Measurements from ENCODE around the gene ACBD7. TPM values are rescaled to one million over a fixed set of nuclear protein-coding genes. Genes with fewer than 3 reads are reported as not detected.

ACBD7 gene
- total and polyA plus RNA-seq, 4 experiments from 2014 or later, result not detected

DNA sequence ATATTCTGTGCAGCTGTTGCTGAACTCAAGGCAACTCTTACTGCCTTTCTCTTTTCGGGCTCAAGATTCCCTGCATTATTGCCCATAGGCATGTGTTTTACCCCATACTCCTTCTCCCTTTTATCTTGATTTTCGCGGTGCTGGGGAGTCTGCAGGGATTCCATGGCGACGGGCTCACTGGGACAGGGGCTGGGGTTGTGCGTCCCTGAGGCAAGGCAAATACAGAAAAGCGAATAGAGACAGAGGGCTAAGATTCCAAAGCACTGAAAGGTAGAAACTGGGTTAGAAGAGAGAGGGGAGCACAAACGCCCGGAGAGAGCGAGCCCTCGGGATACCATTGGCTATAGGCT, 8.1 kb upstream of the ACBD7 start:
- Mint-ChIP-seq H3K27me3 (no peaks in the 10 kb centered on the region), H3K4me3 (peak overlapping the region; percentile 88 to 99 (median 94)), H3K27ac (peak overlapping the region; percentile 91 to 98 (median 95)), H3K36me3 (peaks cover under 1 to 23% of the 10 kb centered on the region in 2 donors), H3K9me3 (peaks cover 0 to 2% (median 0%) of the 10 kb centered on the region in 8 donors), H3K4me1 (peaks cover 16 to 44% (median 31%) of the 10 kb centered on the region in 4 donors)
- peak overlapping the region; percentile 86 to 97 for H3K4me3 ChIP-seq (ENCODE audit: low read length in 2 of 2)
- ChIA-PET POLR2A (ENCODE audit: partially characterized antibody) (no interaction called here), CTCF (ENCODE audit: partially characterized antibody) (interaction anchor here (1.1 to 1.7 kb wide), 2 partner anchors 9 to 113 kb away, joined by 3 to 6 read pairs; no protein-coding TSS in a partner anchor)
- H3K9me3 ChIP-seq (ENCODE audit: control insufficient read depth in 1 of 2, low read length in 2 of 2), result no peaks in the 10 kb centered on the region
- no peaks in the 10 kb centered on the region for H3K27me3 ChIP-seq (ENCODE audit: insufficient read depth, low read length)
- peaks cover 4% of the 10 kb centered on the region for H3K36me3 ChIP-seq (ENCODE audit: insufficient read depth, low read length)
- no peak for DNase-seq
- H3K4me1 ChIP-seq (ENCODE audit: insufficient read depth, low read length), result peaks cover 38% of the 10 kb centered on the region
- peak overlapping the region; percentile 95 for H3K27ac ChIP-seq (ENCODE audit: low read depth, low read length)
- intact Hi-C loops (cut with micrococcal nuclease), result loop anchor here (1.0 to 5.0 kb wide), 7 partner anchors 8 to 1721 kb away; partner anchors contain the start of genes ACBD7, CDNF, DCLRE1C and HSPA14

DNA sequence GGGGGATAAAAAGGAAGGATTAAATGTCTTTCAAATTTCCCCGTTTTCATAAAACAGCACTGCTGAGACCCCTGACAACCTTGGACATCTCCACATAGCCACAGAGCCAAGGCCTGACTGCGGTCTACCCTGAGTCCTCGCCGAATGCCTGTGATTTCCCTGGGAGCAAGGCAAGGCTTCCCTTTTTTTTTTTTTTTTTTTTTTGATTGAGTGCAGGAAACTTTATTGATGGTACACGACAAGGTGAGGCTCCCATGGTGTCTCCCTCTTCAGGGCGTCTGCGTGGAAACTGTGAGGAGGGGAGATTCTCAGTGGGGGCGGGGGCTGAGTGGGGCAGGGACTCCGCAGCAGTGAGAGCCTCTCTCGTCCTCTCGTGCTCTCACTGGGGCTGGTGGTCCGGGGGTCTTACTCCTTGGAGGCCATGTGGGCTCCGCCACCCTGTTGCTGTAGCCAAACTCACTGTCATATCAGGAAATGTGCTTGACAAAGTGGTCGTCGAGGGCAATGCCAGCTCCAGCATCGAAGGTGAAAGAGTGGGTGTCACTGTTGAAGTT, 4.4 kb upstream of the ACBD7 start:
- no peaks in the 10 kb centered on the region for H3K27me3 Mint-ChIP-seq
- CTCF ChIA-PET (ENCODE audit: partially characterized antibody), result no interaction called here
- Histone ChIP-seq H3K9me3 (ENCODE audit: control insufficient read depth in 1 of 2, low read length in 2 of 2) (no peaks in the 10 kb centered on the region), H3K27me3 (ENCODE audit: insufficient read depth, low read length) (no peaks in the 10 kb centered on the region), H3K27ac (ENCODE audit: low read depth, low read length) (no peak overlapping the region), H3K4me3 (ENCODE audit: low read length in 2 of 2) (no peak overlapping the region), H3K36me3 (ENCODE audit: insufficient read depth, low read length) (no peaks in the 10 kb centered on the region), H3K4me1 (ENCODE audit: insufficient read depth, low read length) (peaks cover 11% of the 10 kb centered on the region)
- peaks cover 0 to 10% of the 10 kb centered on the region in 2 donors for H3K36me3 Mint-ChIP-seq
- no peak for DNase-seq
- no peak overlapping the region for H3K4me3 Mint-ChIP-seq
- POLR2A ChIA-PET (ENCODE audit: partially characterized antibody), result no interaction called here
- H3K4me1 Mint-ChIP-seq, result peaks cover 5 to 21% (median 12%) of the 10 kb centered on the region in 4 donors
- H3K27ac Mint-ChIP-seq, result no peak overlapping the region
- intact Hi-C loops (cut with micrococcal nuclease), result no loop called here
- H3K9me3 Mint-ChIP-seq, result no peaks in the 10 kb centered on the region

DNA sequence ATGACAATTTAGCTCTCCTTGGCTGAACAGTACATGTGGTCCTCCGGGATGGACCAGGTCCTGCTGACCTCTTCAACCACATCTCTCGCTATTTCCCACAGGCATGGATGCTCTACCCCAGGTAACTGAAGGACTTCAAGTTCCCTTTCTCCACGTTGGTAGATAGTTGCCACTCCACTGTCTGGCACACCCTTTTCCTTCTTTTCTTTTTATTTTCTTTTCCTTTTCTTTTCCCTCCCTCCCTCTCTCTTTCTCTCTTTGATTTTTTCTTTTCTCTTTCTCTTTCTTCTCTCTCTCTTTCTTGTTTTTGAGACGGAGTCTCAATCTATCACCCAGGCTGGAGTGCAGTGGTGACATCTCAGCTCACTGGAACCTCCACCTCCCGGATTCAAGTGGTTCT, 2.8 kb upstream of the ACBD7 start:
- POLR2A ChIA-PET (ENCODE audit: partially characterized antibody), result interaction anchor here (0.6 kb wide), 1 partner anchor 531 kb away, joined by 4 read pairs; no protein-coding TSS in a partner anchor
- no peaks in the 10 kb centered on the region for H3K36me3 ChIP-seq (ENCODE audit: insufficient read depth, low read length)
- Mint-ChIP-seq H3K4me1 (peaks cover under 1 to 6% (median 4%) of the 10 kb centered on the region in 4 donors), H3K27me3 (no peaks in the 10 kb centered on the region), H3K36me3 (no peaks in the 10 kb centered on the region), H3K9me3 (no peaks in the 10 kb centered on the region), H3K4me3 (no peak overlapping the region), H3K27ac (no peak overlapping the region)
- CTCF ChIA-PET (ENCODE audit: partially characterized antibody), result no interaction called here
- no peak for DNase-seq
- H3K27me3 ChIP-seq (ENCODE audit: insufficient read depth, low read length), result no peaks in the 10 kb centered on the region
- peaks cover 6% of the 10 kb centered on the region for H3K4me1 ChIP-seq (ENCODE audit: insufficient read depth, low read length)
- intact Hi-C loops (cut with micrococcal nuclease), result no loop called here
- no peak overlapping the region for H3K4me3 ChIP-seq (ENCODE audit: low read length in 2 of 2)
- H3K27ac ChIP-seq (ENCODE audit: low read depth, low read length), result no peak overlapping the region
- H3K9me3 ChIP-seq (ENCODE audit: control insufficient read depth in 1 of 2, low read length in 2 of 2), result no peaks in the 10 kb centered on the region

DNA sequence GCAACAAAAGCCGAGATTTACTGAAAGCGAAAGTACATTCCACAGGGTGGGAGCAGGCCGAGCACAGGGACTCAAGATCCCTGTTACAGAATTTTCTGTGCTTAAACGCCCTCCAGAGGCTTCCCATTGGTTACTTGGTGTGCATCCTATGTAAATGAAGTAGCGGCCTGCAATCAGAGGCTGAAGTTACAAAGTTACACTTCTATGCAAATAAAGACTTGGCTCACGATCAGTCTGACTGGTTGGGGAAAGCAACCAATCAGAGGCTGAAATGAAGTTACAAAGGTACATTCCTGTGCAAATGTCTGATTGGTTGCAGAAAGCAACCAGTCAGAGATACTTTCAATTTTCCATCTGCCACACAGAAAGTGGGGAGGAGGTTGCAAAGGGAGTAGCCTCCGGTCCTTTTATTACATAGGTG, 4.1 kb downstream of the ACBD7 start:
- Mint-ChIP-seq H3K27me3 (no peaks in the 10 kb centered on the region), H3K36me3 (no peaks in the 10 kb centered on the region), H3K27ac (peak overlapping the region in 5 of 7 donors; percentile 27 to 76 (median 46)), H3K4me3 (peak overlapping the region; percentile 27 to 77 (median 68)), H3K4me1 (peaks cover 2 to 18% (median 7%) of the 10 kb centered on the region in 4 donors), H3K9me3 (no peaks in the 10 kb centered on the region)
- Histone ChIP-seq H3K36me3 (ENCODE audit: insufficient read depth, low read length) (no peaks in the 10 kb centered on the region), H3K27ac (ENCODE audit: low read depth, low read length) (no peak overlapping the region), H3K27me3 (ENCODE audit: insufficient read depth, low read length) (no peaks in the 10 kb centered on the region), H3K4me1 (ENCODE audit: insufficient read depth, low read length) (peaks cover 4% of the 10 kb centered on the region), H3K4me3 (ENCODE audit: low read length in 2 of 2) (peak overlapping the region in 1 of 2 donors; percentile 25), H3K9me3 (ENCODE audit: control insufficient read depth in 1 of 2, low read length in 2 of 2) (no peaks in the 10 kb centered on the region)
- POLR2A ChIA-PET (ENCODE audit: partially characterized antibody), result no interaction called here
- peak; percentile 40 to 67 (median 49) for DNase-seq
- intact Hi-C loops (cut with micrococcal nuclease), result no loop called here
- CTCF ChIA-PET (ENCODE audit: partially characterized antibody), result interaction anchor here (1.0 kb wide), 1 partner anchor 17 kb away, joined by 3 read pairs; no protein-coding TSS in a partner anchor

DNA sequence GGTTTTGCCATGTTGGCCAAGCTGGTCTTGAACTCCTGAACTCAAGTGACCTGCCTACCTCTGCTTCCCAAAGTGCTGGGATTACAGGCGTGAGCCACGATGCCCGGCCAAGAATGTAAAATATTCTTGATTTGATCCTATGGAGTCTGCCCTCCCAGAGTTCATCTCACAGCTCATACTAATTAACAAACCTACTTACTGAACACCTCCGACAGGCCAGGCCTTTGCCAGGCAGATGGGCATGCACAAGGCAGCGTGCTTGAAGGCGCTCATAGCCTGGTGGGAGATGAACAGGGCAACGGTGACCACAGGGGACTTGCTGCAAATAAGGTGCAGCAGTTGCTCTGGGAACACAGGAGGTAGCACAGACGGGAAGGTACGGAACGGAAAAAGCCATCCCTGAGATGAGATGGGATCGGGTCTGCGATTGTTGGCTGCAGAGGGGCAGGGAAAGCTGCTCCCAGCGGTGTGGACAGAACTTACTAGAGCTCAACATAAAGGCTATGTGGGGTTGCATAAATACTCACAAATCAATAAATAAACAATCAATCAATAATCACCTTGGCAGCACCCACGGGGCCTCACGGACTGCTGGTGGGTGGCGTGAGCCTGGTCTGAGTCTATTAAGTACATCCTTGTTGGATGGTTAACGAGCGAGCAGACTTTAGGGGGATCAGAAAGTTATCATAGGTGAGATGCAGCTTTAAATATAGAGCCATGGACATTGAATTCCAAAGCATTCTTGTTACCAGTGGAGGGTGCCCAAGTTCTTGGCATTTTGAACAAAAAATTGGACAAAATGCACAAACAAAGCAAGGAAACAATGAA, 4.7 kb downstream of the ACBD7 start:
- Histone ChIP-seq H3K9me3 (ENCODE audit: control insufficient read depth in 1 of 2, low read length in 2 of 2) (no peaks in the 10 kb centered on the region), H3K4me3 (ENCODE audit: low read length in 2 of 2) (peak overlapping the region in 1 of 2 donors; percentile 25), H3K27ac (ENCODE audit: low read depth, low read length) (no peak overlapping the region), H3K36me3 (ENCODE audit: insufficient read depth, low read length) (no peaks in the 10 kb centered on the region), H3K4me1 (ENCODE audit: insufficient read depth, low read length) (peaks cover 4% of the 10 kb centered on the region), H3K27me3 (ENCODE audit: insufficient read depth, low read length) (no peaks in the 10 kb centered on the region)
- peak overlapping the region in 5 of 7 donors; percentile 34 to 80 (median 57) for H3K27ac Mint-ChIP-seq
- H3K27me3 Mint-ChIP-seq, result no peaks in the 10 kb centered on the region
- CTCF ChIA-PET (ENCODE audit: partially characterized antibody), result interaction anchor here (1.0 to 1.2 kb wide), 2 partner anchors 18 to 22 kb away, joined by 3 to 5 read pairs; no protein-coding TSS in a partner anchor
- POLR2A ChIA-PET (ENCODE audit: partially characterized antibody), result no interaction called here
- no peaks in the 10 kb centered on the region for H3K9me3 Mint-ChIP-seq
- no peaks in the 10 kb centered on the region for H3K36me3 Mint-ChIP-seq
- no peak for DNase-seq
- intact Hi-C loops (cut with micrococcal nuclease), result no loop called here
- peak overlapping the region; percentile 27 to 77 (median 68) for H3K4me3 Mint-ChIP-seq
- H3K4me1 Mint-ChIP-seq, result peaks cover 2 to 18% (median 7%) of the 10 kb centered on the region in 4 donors

DNA sequence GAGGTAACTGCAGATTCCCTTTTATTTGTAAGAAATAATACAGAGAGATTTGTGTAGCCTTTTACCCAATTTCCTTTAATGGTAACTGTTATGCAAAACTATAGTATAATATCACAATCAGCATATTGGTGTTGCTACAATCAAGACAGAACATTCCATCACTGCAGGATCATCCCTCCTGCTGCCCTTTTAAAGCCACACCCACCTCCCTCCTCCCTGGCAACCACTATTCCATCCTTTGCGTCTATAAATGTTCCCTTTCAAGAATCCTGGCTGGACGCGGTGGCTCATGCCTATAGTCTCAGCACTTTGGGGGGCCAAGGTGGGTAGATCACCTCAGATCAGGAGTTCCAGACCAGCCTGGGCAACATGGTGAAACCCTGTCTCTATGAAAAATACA, 13.2 kb downstream of the ACBD7 start:
- no peak overlapping the region for H3K4me3 ChIP-seq (ENCODE audit: low read length in 2 of 2)
- H3K27me3 ChIP-seq (ENCODE audit: insufficient read depth, low read length), result no peaks in the 10 kb centered on the region
- H3K9me3 ChIP-seq (ENCODE audit: control insufficient read depth in 1 of 2, low read length in 2 of 2), result no peaks in the 10 kb centered on the region
- H3K27ac Mint-ChIP-seq, result no peak overlapping the region
- intact Hi-C loops (cut with micrococcal nuclease), result no loop called here
- DNase-seq, result no peak
- H3K4me3 Mint-ChIP-seq, result no peak overlapping the region
- ChIA-PET CTCF (ENCODE audit: partially characterized antibody) (no interaction called here), POLR2A (ENCODE audit: partially characterized antibody) (no interaction called here)
- no peaks in the 10 kb centered on the region for H3K4me1 ChIP-seq (ENCODE audit: insufficient read depth, low read length)
- H3K36me3 Mint-ChIP-seq, result no peaks in the 10 kb centered on the region
- H3K27ac ChIP-seq (ENCODE audit: low read depth, low read length), result no peak overlapping the region
- no peaks in the 10 kb centered on the region for H3K36me3 ChIP-seq (ENCODE audit: insufficient read depth, low read length)
- H3K9me3 Mint-ChIP-seq, result no peaks in the 10 kb centered on the region
- H3K27me3 Mint-ChIP-seq, result peaks cover 2 to 8% of the 10 kb centered on the region in 2 donors
- no peaks in the 10 kb centered on the region for H3K4me1 Mint-ChIP-seq

DNA sequence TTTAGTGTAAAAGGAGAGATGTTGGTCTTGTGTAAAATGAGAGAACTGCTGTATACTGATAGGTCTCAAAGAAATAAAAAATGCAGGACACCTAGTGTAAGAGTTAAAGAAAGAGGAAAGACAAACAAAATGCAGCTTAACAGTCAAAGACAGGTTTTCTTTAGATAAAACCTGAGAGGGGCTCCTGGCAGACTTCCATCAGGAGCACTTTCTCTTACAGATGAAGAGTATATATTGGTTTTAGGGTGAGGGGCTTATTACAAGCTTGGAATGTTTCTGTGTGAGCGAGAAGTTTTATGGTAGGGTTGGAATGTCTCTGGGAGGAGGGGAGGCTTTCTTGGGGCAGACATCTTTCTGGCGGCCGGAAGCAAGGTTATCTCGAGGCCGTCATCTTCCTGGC, 16.2 kb downstream of the ACBD7 start:
- Histone ChIP-seq H3K27me3 (ENCODE audit: insufficient read depth, low read length) (no peaks in the 10 kb centered on the region), H3K27ac (ENCODE audit: low read depth, low read length) (no peak overlapping the region), H3K36me3 (ENCODE audit: insufficient read depth, low read length) (no peaks in the 10 kb centered on the region), H3K4me1 (ENCODE audit: insufficient read depth, low read length) (no peaks in the 10 kb centered on the region), H3K9me3 (ENCODE audit: control insufficient read depth in 1 of 2, low read length in 2 of 2) (no peaks in the 10 kb centered on the region), H3K4me3 (ENCODE audit: low read length in 2 of 2) (no peak overlapping the region)
- Mint-ChIP-seq H3K27me3 (peaks cover 2 to 9% of the 10 kb centered on the region in 2 donors), H3K9me3 (peaks cover 0 to 4% (median 0%) of the 10 kb centered on the region in 8 donors), H3K36me3 (no peaks in the 10 kb centered on the region), H3K4me1 (no peaks in the 10 kb centered on the region), H3K27ac (no peak overlapping the region), H3K4me3 (no peak overlapping the region)
- POLR2A ChIA-PET (ENCODE audit: partially characterized antibody), result no interaction called here
- no peak for DNase-seq
- CTCF ChIA-PET (ENCODE audit: partially characterized antibody), result no interaction called here
- intact Hi-C loops (cut with micrococcal nuclease), result no loop called here

All from CD4-positive, alpha-beta memory T cell (primary cell).